ENCODE data around the gene CPNE4. TPM values are rescaled to one million over a fixed set of nuclear protein-coding genes. Genes with fewer than 3 reads are reported as not detected.

The CPNE4 gene
- total RNA-seq, 1 experiment from 2014 or later, result 31.1 TPM

DNA sequence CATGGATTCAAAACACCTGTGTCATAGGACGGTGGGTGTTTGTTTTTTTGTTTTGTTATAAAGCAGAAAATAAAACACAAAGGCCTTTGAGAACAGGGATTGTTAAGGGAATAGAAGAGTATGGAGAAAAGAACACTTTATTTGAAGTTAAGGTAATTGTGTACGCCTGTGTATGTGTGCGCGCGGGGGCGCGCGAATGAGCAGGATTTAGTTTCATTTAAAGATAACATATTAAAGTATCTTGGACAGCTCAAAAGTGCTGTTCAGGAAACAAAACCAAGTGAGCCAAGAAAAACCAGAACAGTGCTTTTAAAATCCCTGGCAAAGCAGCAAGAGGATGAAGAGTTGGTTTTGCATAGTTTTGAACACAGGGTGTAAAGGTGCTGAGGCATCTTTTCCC, 1.9 kb downstream of the CPNE4 start:
- TF ChIP-seq, protein P1, sequence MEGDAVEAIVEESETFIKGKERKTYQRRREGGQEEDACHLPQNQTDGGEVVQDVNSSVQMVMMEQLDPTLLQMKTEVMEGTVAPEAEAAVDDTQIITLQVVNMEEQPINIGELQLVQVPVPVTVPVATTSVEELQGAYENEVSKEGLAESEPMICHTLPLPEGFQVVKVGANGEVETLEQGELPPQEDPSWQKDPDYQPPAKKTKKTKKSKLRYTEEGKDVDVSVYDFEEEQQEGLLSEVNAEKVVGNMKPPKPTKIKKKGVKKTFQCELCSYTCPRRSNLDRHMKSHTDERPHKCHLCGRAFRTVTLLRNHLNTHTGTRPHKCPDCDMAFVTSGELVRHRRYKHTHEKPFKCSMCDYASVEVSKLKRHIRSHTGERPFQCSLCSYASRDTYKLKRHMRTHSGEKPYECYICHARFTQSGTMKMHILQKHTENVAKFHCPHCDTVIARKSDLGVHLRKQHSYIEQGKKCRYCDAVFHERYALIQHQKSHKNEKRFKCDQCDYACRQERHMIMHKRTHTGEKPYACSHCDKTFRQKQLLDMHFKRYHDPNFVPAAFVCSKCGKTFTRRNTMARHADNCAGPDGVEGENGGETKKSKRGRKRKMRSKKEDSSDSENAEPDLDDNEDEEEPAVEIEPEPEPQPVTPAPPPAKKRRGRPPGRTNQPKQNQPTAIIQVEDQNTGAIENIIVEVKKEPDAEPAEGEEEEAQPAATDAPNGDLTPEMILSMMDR (IDR thresholded peaks at IDR 0.05; ENCODE audit: unreplicated experiment), result no peak
- Mint-ChIP-seq H3K9me3 (ENCODE audit: low read depth, unreplicated experiment) (no peaks in the 10 kb centered on the region), H3K27me3 (ENCODE audit: unreplicated experiment) (no peaks in the 10 kb centered on the region), H3K4me1 (ENCODE audit: low read depth, unreplicated experiment) (peaks cover 43% of the 10 kb centered on the region), H3K36me3 (ENCODE audit: insufficient read depth, unreplicated experiment) (peaks cover 16% of the 10 kb centered on the region), H3K27ac (ENCODE audit: unreplicated experiment) (no peak overlapping the region), H3K4me3 (ENCODE audit: low read depth, unreplicated experiment) (peak overlapping the region; percentile 93)
- no TSS peak for BruUV-seq (replicated peaks)
- intact Hi-C loops (cut with micrococcal nuclease; ENCODE audit: unreplicated experiment), result loop anchor here (10.0 kb wide), 1 partner anchor 312 kb away; no protein-coding TSS in a partner anchor
- CTCF ChIA-PET, result interaction anchor here (0.7 to 1.1 kb wide), 3 partner anchors 47 to 237 kb away, joined by 3 read pairs; no protein-coding TSS in a partner anchor
- DNase-seq, result no peak

- Mint-ChIP-seq H3K4me3 (ENCODE audit: low read depth, unreplicated experiment) (peak overlapping the region; percentile 27), H3K27me3 (ENCODE audit: unreplicated experiment) (no peaks in the 10 kb centered on the region), H3K27ac (ENCODE audit: unreplicated experiment) (no peak overlapping the region), H3K4me1 (ENCODE audit: low read depth, unreplicated experiment) (peaks cover 52% of the 10 kb centered on the region), H3K36me3 (ENCODE audit: insufficient read depth, unreplicated experiment) (peaks cover 7% of the 10 kb centered on the region), H3K9me3 (ENCODE audit: low read depth, unreplicated experiment) (no peaks in the 10 kb centered on the region)
- BruUV-seq (replicated peaks), result no TSS peak
- TF ChIP-seq, protein P1 (IDR thresholded peaks at IDR 0.05; ENCODE audit: unreplicated experiment), result peak; percentile 97
- CTCF ChIA-PET, result interaction anchor here (0.6 to 2.1 kb wide), 16 partner anchors 9 to 996 kb away, joined by 3 to 40 read pairs (median 4); no protein-coding TSS in a partner anchor
- peak; percentile 98 for DNase-seq
- intact Hi-C loops (cut with micrococcal nuclease; ENCODE audit: unreplicated experiment), result loop anchor here (1.0 to 10.0 kb wide), 9 partner anchors 23 to 996 kb away; partner anchors contain the start of gene MRPL3
Measured at GRCh38 chr3:132029182-132029902, 5.5 kb downstream of the CPNE4 start.

DNA sequence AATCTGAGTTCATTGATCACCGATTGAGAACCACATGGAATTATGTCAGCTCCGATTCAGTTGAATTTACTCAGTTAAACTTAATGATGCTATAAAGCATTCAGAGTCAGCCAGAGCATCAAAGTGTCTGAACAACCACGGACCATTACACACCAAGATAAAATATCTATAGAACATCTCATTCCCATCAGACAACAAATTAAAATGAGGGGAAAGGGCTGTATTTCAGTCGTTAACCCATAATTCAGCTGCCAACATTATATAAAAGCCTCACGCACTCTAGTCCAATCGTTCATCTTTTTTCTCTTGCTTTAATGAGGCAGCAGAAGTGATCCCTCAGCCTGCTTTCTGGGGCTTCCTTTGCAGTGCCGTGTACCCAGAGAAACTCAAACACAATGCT, 11.9 kb downstream of the CPNE4 start:
- Mint-ChIP-seq H3K4me3 (ENCODE audit: low read depth, unreplicated experiment) (no peak overlapping the region), H3K27ac (ENCODE audit: unreplicated experiment) (no peak overlapping the region), H3K27me3 (ENCODE audit: unreplicated experiment) (no peaks in the 10 kb centered on the region), H3K36me3 (ENCODE audit: insufficient read depth, unreplicated experiment) (no peaks in the 10 kb centered on the region), H3K9me3 (ENCODE audit: low read depth, unreplicated experiment) (no peaks in the 10 kb centered on the region), H3K4me1 (ENCODE audit: low read depth, unreplicated experiment) (peaks cover 9% of the 10 kb centered on the region)
- CTCF ChIA-PET, result interaction anchor here (0.5 kb wide), 1 partner anchor 324 kb away, joined by 5 read pairs; no protein-coding TSS in a partner anchor
- TF ChIP-seq, protein P1 (IDR thresholded peaks at IDR 0.05; ENCODE audit: unreplicated experiment), result no peak
- no peak for DNase-seq
- BruUV-seq (replicated peaks), result no TSS peak
- intact Hi-C loops (cut with micrococcal nuclease; ENCODE audit: unreplicated experiment), result loop anchor here (10.0 kb wide), 1 partner anchor 788 kb away; no protein-coding TSS in a partner anchor

GRCh38 chr3:132020058-132020457, 14.8 kb downstream of the CPNE4 start:
- BruUV-seq (replicated peaks), result no TSS peak
- CTCF ChIA-PET, result no interaction called here
- H3K4me3 Mint-ChIP-seq (ENCODE audit: low read depth, unreplicated experiment), result no peak overlapping the region
- H3K27me3 Mint-ChIP-seq (ENCODE audit: unreplicated experiment), result no peaks in the 10 kb centered on the region
- peaks cover 7% of the 10 kb centered on the region for H3K36me3 Mint-ChIP-seq (ENCODE audit: insufficient read depth, unreplicated experiment)
- H3K27ac Mint-ChIP-seq (ENCODE audit: unreplicated experiment), result no peak overlapping the region
- DNase-seq, result no peak
- H3K4me1 Mint-ChIP-seq (ENCODE audit: low read depth, unreplicated experiment), result peaks cover 13% of the 10 kb centered on the region
- TF ChIP-seq, protein P1 (IDR thresholded peaks at IDR 0.05; ENCODE audit: unreplicated experiment), result no peak
- H3K9me3 Mint-ChIP-seq (ENCODE audit: low read depth, unreplicated experiment), result peaks cover 3% of the 10 kb centered on the region
- intact Hi-C loops (cut with micrococcal nuclease; ENCODE audit: unreplicated experiment), result loop anchor here (10.0 kb wide), 1 partner anchor 785 kb away; no protein-coding TSS in a partner anchor
